H9 (cell line): ENCODE measurements around the gene CCDC88A. TPM values are rescaled to one million over a fixed set of nuclear protein-coding genes. Genes with fewer than 3 reads are reported as not detected.

Source experiments
- DNase-seq: peaks from one replicate; pipeline ENCODE4 v3.0.0-alpha.2; 2017
- H2AFZ ChIP-seq: one replicate; pipeline ENCODE4 v1.6.1; 2013; ENCODE audit warnings: mild to moderate bottlenecking, low read length, control low read depth, moderate library complexity
- H2AK5ac ChIP-seq: 2 replicates; pipeline ENCODE4 v1.6.1; 2013; ENCODE audit warnings: low read length, control low read depth, mixed read lengths; ENCODE audit not compliant: insufficient read length
- H2BK120ac ChIP-seq: one replicate; pipeline ENCODE4 v1.6.1; 2013; ENCODE audit warnings: low read depth, mild to moderate bottlenecking, low read length, control low read depth, inconsistent platforms; ENCODE audit not compliant: poor library complexity, severe bottlenecking
- H2BK12ac ChIP-seq: 2 replicates; pipeline ENCODE4 v1.6.1; 2013; ENCODE audit warnings: low read length, control low read depth, mixed read lengths, low read depth; ENCODE audit not compliant: insufficient read length
- H2BK15ac ChIP-seq: 2 replicates; pipeline ENCODE4 v1.6.1; 2013; ENCODE audit warnings: low read depth, low read length, control low read depth
- H2BK20ac ChIP-seq: one replicate; pipeline ENCODE4 v1.6.1; 2013; ENCODE audit warnings: low read depth, mild to moderate bottlenecking, low read length, control low read depth, inconsistent platforms; ENCODE audit not compliant: poor library complexity, severe bottlenecking
- H2BK5ac ChIP-seq: 2 replicates; pipeline ENCODE4 v1.6.1; 2013; ENCODE audit warnings: low read length, control low read depth, mixed read lengths; ENCODE audit not compliant: insufficient read length
- H3K14ac ChIP-seq: 2 replicates; pipeline ENCODE4 v1.6.1; 2013; ENCODE audit warnings: low read length, control low read depth; ENCODE audit not compliant: insufficient read depth
- H3K18ac ChIP-seq: 2 replicates; pipeline ENCODE4 v1.6.1; 2013; ENCODE audit warnings: low read depth, mild to moderate bottlenecking, mixed read lengths, low read length, control low read depth; ENCODE audit not compliant: insufficient read length
- H3K23ac ChIP-seq: 2 replicates; pipeline ENCODE4 v1.6.1; 2013; ENCODE audit warnings: low read length, control low read depth, mixed read lengths, low read depth; ENCODE audit not compliant: insufficient read length
- H3K23me2 ChIP-seq: 2 replicates; pipeline ENCODE4 v1.6.1; 2013; ENCODE audit warnings: low read depth, mild to moderate bottlenecking, mixed read lengths, low read length, control low read depth; ENCODE audit not compliant: insufficient read length, poor library complexity, severe bottlenecking
- H3K27ac ChIP-seq: 2 replicates; pipeline ENCODE4 v1.5.1; 2013; ENCODE audit warnings: low read length, control low read depth, mixed read lengths, low read depth; ENCODE audit not compliant: insufficient read length
- H3K27me3 ChIP-seq: 2 replicates; pipeline ENCODE4 v1.6.1; 2013; ENCODE audit warnings: low read length, control low read depth, inconsistent platforms; ENCODE audit not compliant: insufficient read depth
- H3K4ac ChIP-seq: 2 replicates; pipeline ENCODE4 v1.6.1; 2013; ENCODE audit warnings: low read depth, mild to moderate bottlenecking, control low read depth, inconsistent platforms, low read length, moderate library complexity
- H3K4me1 ChIP-seq: 2 replicates; pipeline ENCODE4 v1.6.1; 2013; ENCODE audit warnings: low read length, control low read depth, inconsistent platforms; ENCODE audit not compliant: insufficient read depth
- H3K4me2 ChIP-seq: 2 replicates; pipeline ENCODE4 v1.6.1; 2013; ENCODE audit warnings: low read length, control low read depth, mixed read lengths; ENCODE audit not compliant: insufficient read length, insufficient read depth
- H3K56ac ChIP-seq: 2 replicates; pipeline ENCODE4 v1.6.1; 2013; ENCODE audit warnings: low read depth, mild to moderate bottlenecking, mixed read lengths, low read length, control low read depth; ENCODE audit not compliant: insufficient read length
- H3K79me1 ChIP-seq: 2 replicates; pipeline ENCODE4 v1.6.1; 2013; ENCODE audit warnings: low read depth, mild to moderate bottlenecking, moderate library complexity, low read length, control low read depth, inconsistent platforms; ENCODE audit not compliant: insufficient read depth, poor library complexity, severe bottlenecking
- H3K79me2 ChIP-seq: 2 replicates; pipeline ENCODE4 v1.6.1; 2013; ENCODE audit warnings: low read length, control low read depth, inconsistent platforms; ENCODE audit not compliant: insufficient read depth
- H3K9ac ChIP-seq: 2 replicates; pipeline ENCODE4 v1.6.1; 2013; ENCODE audit warnings: low read length, control low read depth, mixed read lengths; ENCODE audit not compliant: insufficient read length; ENCODE audit errors: extremely low read depth
- H3K9me3 ChIP-seq: one replicate; pipeline ENCODE4 v1.6.1; 2013; ENCODE audit warnings: low read depth, low read length, inconsistent platforms; ENCODE audit not compliant: control insufficient read depth
- H3T11ph ChIP-seq: one replicate; pipeline ENCODE4 v1.6.1; 2013; ENCODE audit warnings: mild to moderate bottlenecking, low read length, control low read depth, inconsistent platforms
- H4K20me1 ChIP-seq: one replicate; pipeline ENCODE4 v1.6.1; 2013; ENCODE audit not compliant: control insufficient read depth, insufficient read length, insufficient read depth
- H4K5ac ChIP-seq: 2 replicates; pipeline ENCODE4 v1.6.1; 2013; ENCODE audit warnings: low read depth, mild to moderate bottlenecking, mixed read lengths, low read length, control low read depth; ENCODE audit not compliant: insufficient read length
- H4K8ac ChIP-seq: replicated peaks from 2 replicates; pipeline ENCODE4 v1.6.1; 2013; ENCODE audit warnings: low read length, control low read depth, mixed read lengths, low read depth; ENCODE audit not compliant: insufficient read length
- H4K91ac ChIP-seq: 2 replicates; pipeline ENCODE4 v1.6.1; 2013; ENCODE audit warnings: low read depth, mild to moderate bottlenecking, moderate library complexity, mixed read lengths, low read length, control low read depth; ENCODE audit not compliant: insufficient read length
- H3K27ac Mint-ChIP-seq, 3 experiments: 2 replicates in 2 of 3; 3 replicates in 1 of 3; pipeline ENCODE4 v1.8.0; 2020 to 2021; ENCODE audit warnings: mixed read lengths in 3 of 3, mild to moderate bottlenecking in 1 of 3, moderate library complexity in 1 of 3
- H3K27me3 Mint-ChIP-seq: 2 replicates; pipeline ENCODE4 v1.8.0; 2021; ENCODE audit warnings: low read depth, mild to moderate bottlenecking, moderate library complexity, mixed read lengths
- H3K36me3 Mint-ChIP-seq, 3 experiments: 2 replicates in 2 of 3; 3 replicates in 1 of 3; pipeline ENCODE4 v1.8.0; 2020 to 2021; ENCODE audit warnings: low read depth in 3 of 3, mixed read lengths in 3 of 3; ENCODE audit not compliant: insufficient read depth in 1 of 3
- H3K4me1 Mint-ChIP-seq, 2 experiments: 2 replicates each; pipeline ENCODE4 v1.8.0; 2020; ENCODE audit warnings: mixed read lengths in 2 of 2
- H3K4me3 Mint-ChIP-seq, 2 experiments: 2 replicates in 1 of 2; 3 replicates in 1 of 2; pipeline ENCODE4 v1.8.0; 2020 to 2021; ENCODE audit warnings: mild to moderate bottlenecking in 2 of 2, mixed read lengths in 2 of 2, moderate library complexity in 1 of 2
- H3K9me3 Mint-ChIP-seq, 2 experiments: 2 replicates in 1 of 2; 3 replicates in 1 of 2; pipeline ENCODE4 v1.8.0; 2020; ENCODE audit warnings: mild to moderate bottlenecking in 2 of 2, mixed read lengths in 2 of 2, moderate library complexity in 1 of 2
- CTCF ChIP-seq: fragments of 200-600 bp; sonication (generic); conservative IDR thresholded peaks from 3 replicates; pipeline ENCODE4 v1.8.0; 2021; ENCODE audit warnings: antibody characterized with exemption, mild to moderate bottlenecking
- WGBS: extraction: QIAGEN DNeasy Blood & Tissue Kit; methylation state at CpG from one replicate; pipeline ENCODE4 v1.1.7; 2013; ENCODE audit warnings: missing lambda C conversion rate, low lambda C conversion rate, mixed read lengths; ENCODE audit not compliant: insufficient read length; ENCODE audit errors: extremely low coverage; 5-methylcytosine and 5-hydroxymethylcytosine counted together
- total RNA-seq: library from RNA; stranded (reverse); gene quantifications from 2 replicates; pipeline ENCODE4 v1.2.1, GENCODE V29; 2021

Gene CCDC88A
- total RNA-seq, 1 experiment from 2014 or later = 91.8 TPM

GRCh38 chr2:55452879-55453278 is 33.2 kb upstream of the CCDC88A start:
- no peak overlapping the region for H3K4me3 Mint-ChIP-seq
- H4K91ac ChIP-seq = no peak overlapping the region
- no peak overlapping the region for H3K18ac ChIP-seq

More at GRCh38 chr2:55452879-55453278, 33.2 kb upstream of the CCDC88A start:
- H2BK5ac ChIP-seq = no peak overlapping the region
- H2BK120ac ChIP-seq = no peak overlapping the region
- no peak overlapping the region for H3K14ac ChIP-seq
- no peak overlapping the region for H4K5ac ChIP-seq
- H2BK20ac ChIP-seq = no peak overlapping the region
- H3K27ac ChIP-seq = no peak overlapping the region
- Mint-ChIP-seq H3K27ac (no peak overlapping the region), H3K9me3 (no peaks in the 10 kb centered on the region), H3K36me3 (no peaks in the 10 kb centered on the region), H3K4me1 (no peaks in the 10 kb centered on the region), H3K27me3 (no peaks in the 10 kb centered on the region)
- H2AK5ac ChIP-seq = no peak overlapping the region
- H2BK12ac ChIP-seq = no peak overlapping the region
- H2AFZ ChIP-seq = no peak overlapping the region
- no peak overlapping the region for H3K23ac ChIP-seq
- H3K4ac ChIP-seq = no peak overlapping the region
- no peak overlapping the region for H3K9ac ChIP-seq
- no peak overlapping the region for H3T11ph ChIP-seq
- H3K79me2 ChIP-seq = no peaks in the 10 kb centered on the region
- no peak overlapping the region for H3K4me2 ChIP-seq
- no peak for TF ChIP-seq CTCF
- no peaks in the 10 kb centered on the region for H4K20me1 ChIP-seq
- H3K79me1 ChIP-seq = no peaks in the 10 kb centered on the region
- no peaks in the 10 kb centered on the region for H3K27me3 ChIP-seq
- DNase-seq = no peak
- H3K23me2 ChIP-seq = no peaks in the 10 kb centered on the region
- no peaks in the 10 kb centered on the region for H3K4me1 ChIP-seq
- H3K9me3 ChIP-seq = no peaks in the 10 kb centered on the region
- no peak overlapping the region for H3K56ac ChIP-seq
- WGBS = no CpG with 5 or more reads among the region's 2 CpGs
- H4K8ac ChIP-seq = no peak overlapping the region
- H2BK15ac ChIP-seq = no peak overlapping the region
